ENCODE measurements around the gene AP2A1. TPM values are rescaled to one million over a fixed set of nuclear protein-coding genes. Genes with fewer than 3 reads are reported as not detected.

The AP2A1 gene
- total RNA-seq, 2 donors from 2014 or later, result 68.0 to 77.8 TPM

GRCh38 chr19:49787746-49788145 lies 20.9 kb downstream of the AP2A1 start:
- intact Hi-C loops (cut with DNase I), result no loop called here
- DNase-seq (no peak), ATAC-seq (no peak)

- intact Hi-C loops (cut with DNase I), result no loop called here
- DNase-seq (no peak), ATAC-seq (no peak)
Measured at GRCh38 chr19:49788857-49789256, 22.1 kb downstream of the AP2A1 start.

DNA sequence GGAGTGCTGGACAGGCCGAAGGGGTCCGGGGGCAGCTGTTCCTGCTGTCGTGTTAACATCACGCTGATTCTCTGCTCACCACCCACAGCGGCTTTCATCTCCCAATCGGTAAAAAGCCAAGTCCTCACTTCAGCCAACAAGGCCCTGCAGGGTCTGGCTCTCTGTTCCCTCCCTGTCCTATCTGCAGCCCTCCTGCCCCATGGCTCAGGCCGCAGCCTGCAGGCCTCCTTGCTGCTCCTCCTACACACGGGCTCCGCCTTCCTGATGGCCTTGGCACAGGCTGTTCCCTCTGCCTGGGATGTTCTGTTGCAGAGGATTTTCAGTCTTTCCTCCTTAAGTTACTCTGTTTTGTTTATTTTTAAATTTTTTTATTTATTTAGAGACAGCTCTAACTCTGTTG lies 24.1 kb downstream of the AP2A1 start:
- ATAC-seq (peak; percentile 71 to 82), DNase-seq (no peak)
- intact Hi-C loops (cut with DNase I), result no loop called here

GRCh38 chr19:49791776-49792445 lies 25.1 kb downstream of the AP2A1 start:
- ATAC-seq (no peak), DNase-seq (no peak)
- intact Hi-C loops (cut with DNase I), result no loop called here

- no peak for ATAC-seq
- intact Hi-C loops (cut with DNase I), result no loop called here
- no peak for DNase-seq
Measured at GRCh38 chr19:49792829-49793560, 26.2 kb downstream of the AP2A1 start.

GRCh38 chr19:49793561-49793840 lies 26.7 kb downstream of the AP2A1 start:
- DNase-seq, result no peak
- intact Hi-C loops (cut with DNase I), result no loop called here
- peak in 1 of 2 donors; percentile 65 for ATAC-seq

DNA sequence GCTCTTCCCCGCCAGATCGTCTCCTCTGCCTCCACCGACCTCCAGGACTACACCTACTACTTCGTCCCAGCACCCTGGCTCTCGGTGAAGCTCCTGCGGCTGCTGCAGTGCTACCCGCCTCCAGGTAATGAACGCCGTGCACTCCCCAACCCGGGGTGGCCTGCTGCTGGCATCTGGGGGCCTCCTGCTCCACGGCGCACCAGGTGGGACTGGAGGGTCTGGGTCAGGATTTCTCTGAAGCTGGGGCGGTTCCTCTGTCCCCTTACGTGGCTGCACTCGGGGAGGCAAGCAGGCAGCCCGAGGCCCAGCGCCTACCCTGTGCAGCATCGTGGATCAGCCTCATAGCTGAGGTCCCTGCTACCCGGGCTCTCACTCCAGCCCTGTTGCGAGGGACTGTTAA lies 28.8 kb downstream of the AP2A1 start:
- ATAC-seq (no peak), DNase-seq (no peak)
- intact Hi-C loops (cut with DNase I), result no loop called here

- no peak for DNase-seq
- ATAC-seq, result no peak
- intact Hi-C loops (cut with DNase I), result no loop called here
Measured at GRCh38 chr19:49798574-49798973, 31.8 kb downstream of the AP2A1 start.

GRCh38 chr19:49799271-49799797 lies 32.5 kb downstream of the AP2A1 start:
- ATAC-seq (no peak), DNase-seq (no peak)
- intact Hi-C loops (cut with DNase I), result no loop called here

DNA sequence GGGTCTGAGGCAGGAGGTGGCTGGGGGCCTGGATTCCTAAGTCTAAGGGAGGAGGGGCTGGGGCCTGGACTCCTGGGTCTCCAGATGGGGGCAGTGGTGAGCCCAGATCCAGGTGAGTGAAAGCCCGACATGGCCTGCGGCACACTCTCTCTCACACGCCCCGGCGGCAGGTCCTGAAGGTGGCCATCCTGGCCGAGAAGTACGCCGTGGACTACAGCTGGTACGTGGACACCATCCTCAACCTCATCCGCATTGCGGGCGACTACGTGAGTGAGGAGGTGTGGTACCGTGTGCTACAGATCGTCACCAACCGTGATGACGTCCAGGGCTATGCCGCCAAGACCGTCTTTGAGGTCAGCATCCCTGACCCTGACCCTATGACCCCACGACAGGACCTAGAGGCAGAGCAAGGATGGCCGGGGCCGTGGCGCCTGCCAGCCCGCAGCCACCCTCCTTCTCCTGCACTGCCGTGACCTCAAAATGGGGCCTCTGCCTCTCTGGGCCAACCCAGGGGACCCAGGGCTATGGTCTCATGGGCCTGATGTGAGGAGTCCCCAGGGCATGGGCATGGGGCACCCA lies 33.1 kb downstream of the AP2A1 start:
- intact Hi-C loops (cut with DNase I), result loop anchor here in 1 of 2 donors (10.0 kb wide), 1 partner anchor 115 kb away; the partner anchor contains the start of gene ADM5
- no peak for ATAC-seq
- DNase-seq, result no peak

DNA sequence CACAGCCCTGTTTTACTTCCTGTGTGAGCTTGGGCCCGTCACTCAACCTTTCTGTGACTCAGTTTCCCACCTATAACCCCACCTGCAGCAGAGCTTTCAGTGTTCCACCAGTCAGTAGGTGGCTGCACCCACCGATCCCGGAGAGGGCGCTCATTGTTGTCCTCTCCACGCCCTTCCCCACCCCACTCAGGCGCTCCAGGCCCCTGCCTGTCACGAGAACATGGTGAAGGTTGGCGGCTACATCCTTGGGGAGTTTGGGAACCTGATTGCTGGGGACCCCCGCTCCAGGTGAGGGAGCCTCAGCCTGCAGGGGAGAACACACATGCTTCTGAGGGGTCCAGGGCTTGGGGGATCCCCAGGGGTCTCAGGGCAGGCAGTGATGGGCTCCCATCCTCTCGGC lies 34.0 kb downstream of the AP2A1 start:
- ATAC-seq (no peak), DNase-seq (no peak)
- intact Hi-C loops (cut with DNase I), result loop anchor here in 1 of 2 donors (10.0 kb wide), 1 partner anchor 116 kb away; the partner anchor contains the start of gene ADM5

- ATAC-seq (peak in 1 of 2 donors; percentile 2), DNase-seq (no peak)
- intact Hi-C loops (cut with DNase I), result loop anchor here in 1 of 2 donors (10.0 kb wide), 1 partner anchor 117 kb away; the partner anchor contains the start of gene ADM5
Measured at GRCh38 chr19:49801401-49801888, 34.6 kb downstream of the AP2A1 start.

- ATAC-seq, result peak; percentile 84 to 94
- intact Hi-C loops (cut with DNase I), result loop anchor here in 1 of 2 donors (10.0 kb wide), 1 partner anchor 117 kb away; the partner anchor contains the start of gene ADM5
Measured at GRCh38 chr19:49801966-49802661, 35.3 kb downstream of the AP2A1 start.

DNA sequence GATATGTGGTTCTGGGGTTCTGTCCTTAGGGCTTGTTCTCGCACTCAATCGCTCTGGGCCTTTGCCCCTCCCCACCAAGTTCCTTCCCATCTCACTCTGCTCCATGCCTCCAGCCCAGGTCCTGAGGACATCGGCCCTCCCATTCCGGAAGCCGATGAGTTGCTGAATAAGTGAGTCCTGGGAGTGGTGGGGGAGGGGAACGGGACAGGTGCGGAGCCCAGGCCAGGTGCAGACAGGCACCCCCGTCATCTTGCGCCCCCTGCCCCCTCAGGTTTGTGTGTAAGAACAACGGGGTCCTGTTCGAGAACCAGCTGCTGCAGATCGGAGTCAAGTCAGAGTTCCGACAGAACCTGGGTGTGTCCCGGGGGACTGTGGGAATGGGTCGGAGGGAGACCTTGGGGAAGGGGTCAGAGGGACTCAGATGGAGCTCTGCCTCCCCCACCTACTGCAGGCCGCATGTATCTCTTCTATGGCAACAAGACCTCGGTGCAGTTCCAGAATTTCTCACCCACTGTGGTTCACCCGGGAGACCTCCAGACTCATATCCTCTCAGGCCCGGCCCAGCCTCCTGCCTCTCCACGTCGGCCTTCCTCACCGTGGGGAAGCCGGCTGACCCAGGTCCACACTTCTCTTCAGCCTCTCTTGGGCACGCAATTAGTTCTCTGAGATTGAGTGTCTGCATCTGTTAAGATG lies 36.2 kb downstream of the AP2A1 start:
- DNase-seq (no peak), ATAC-seq (no peak)
- intact Hi-C loops (cut with DNase I), result loop anchor here in 1 of 2 donors (10.0 kb wide), 1 partner anchor 118 kb away; the partner anchor contains the start of gene ADM5

More at GRCh38 chr19:49801966-49802661, 35.3 kb downstream of the AP2A1 start:
- DNase-seq, result peak; percentile 92

GRCh38 chr19:49803529-49803856 lies 36.7 kb downstream of the AP2A1 start:
- no peak for ATAC-seq
- DNase-seq, result no peak
- intact Hi-C loops (cut with DNase I), result loop anchor here in 1 of 2 donors (10.0 kb wide), 1 partner anchor 119 kb away; the partner anchor contains the start of gene ADM5

DNA sequence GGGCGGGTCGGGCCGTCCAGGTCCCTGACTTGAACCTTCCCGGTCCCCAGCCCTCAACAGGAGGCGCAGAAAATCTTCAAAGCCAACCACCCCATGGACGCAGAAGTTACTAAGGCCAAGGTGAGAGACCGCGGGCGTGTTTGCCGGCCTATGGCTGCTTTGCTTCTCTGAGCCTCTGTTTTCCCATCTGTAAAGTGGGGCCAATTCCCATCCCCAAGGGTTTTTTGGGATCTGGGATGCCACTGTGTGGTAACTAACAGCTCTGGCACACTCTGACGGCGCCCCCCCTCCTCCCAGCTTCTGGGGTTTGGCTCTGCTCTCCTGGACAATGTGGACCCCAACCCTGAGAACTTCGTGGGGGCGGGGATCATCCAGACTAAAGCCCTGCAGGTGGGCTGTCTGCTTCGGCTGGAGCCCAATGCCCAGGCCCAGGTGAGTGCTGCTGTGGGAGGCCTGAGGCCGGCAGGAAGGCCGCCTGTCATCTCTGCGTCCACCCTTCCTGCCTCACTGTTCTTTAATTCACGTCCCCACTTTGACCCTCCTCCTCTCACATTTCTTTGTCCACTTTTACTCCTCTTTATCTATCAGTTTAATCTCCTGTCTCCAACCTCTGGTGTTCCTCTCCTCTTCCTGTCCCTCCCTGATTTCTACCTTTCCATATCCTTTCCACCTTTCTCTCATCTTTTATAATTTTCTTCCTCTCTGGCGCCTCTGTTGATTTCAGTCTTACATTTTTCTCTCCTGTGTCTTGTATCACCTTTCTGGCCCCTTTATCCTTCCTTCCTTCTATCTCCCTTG lies 39.2 kb downstream of the AP2A1 start:
- ATAC-seq, result no peak
- intact Hi-C loops (cut with DNase I), result loop anchor here (5.0 to 10.0 kb wide), 2 partner anchors 39 to 121 kb away; partner anchors contain the start of genes ADM5 (in 1 of the 2) and AP2A1 (in 1 of the 2)
- no peak for DNase-seq

GRCh38 chr19:49806620-49806959 lies 39.8 kb downstream of the AP2A1 start:
- no peak for ATAC-seq
- DNase-seq, result no peak
- intact Hi-C loops (cut with DNase I), result loop anchor here (5.0 to 10.0 kb wide), 2 partner anchors 39 to 122 kb away; partner anchors contain the start of genes ADM5 (in 1 of the 2) and AP2A1 (in 1 of the 2)
